GM12891 (cell line): Measurements from ENCODE around the gene IZUMO4.

Experiments
- POLR2A ChIP-seq: IDR thresholded peaks from 2 replicates; pipeline ENCODE4 v1.6.1; 2011; ENCODE audit warnings: low read depth, low read length, control low read depth
- POLR2AphosphoS5 ChIP-seq: IDR thresholded peaks from 2 replicates; pipeline ENCODE4 v1.6.1; 2011; ENCODE audit warnings: low read depth, low read length, control low read depth
- TAF1 ChIP-seq: IDR thresholded peaks from 2 replicates; pipeline ENCODE4 v1.6.1; 2011; ENCODE audit warnings: low read depth, low read length, control low read depth

- no peak for TF ChIP-seq POLR2A
- TF ChIP-seq POLR2AphosphoS5: no peak
- TF ChIP-seq TAF1: no peak
These were observed 49.1 kb downstream of the IZUMO4 start for GRCh38 chr19:2145831-2146241.
